Neural cell (in vitro differentiated cells): ENCODE measurements around the gene GART. TPM values are rescaled to one million over a fixed set of nuclear protein-coding genes. Genes with fewer than 3 reads are reported as not detected.

Experiments
- H2AFZ ChIP-seq: fragments of 200-600, 300-800 bp; sonication (generic), shearing (Covaris generic); 2 replicates; pipeline ENCODE4 v1.6.0; 2014; ENCODE audit warnings: low read depth, mild to moderate bottlenecking, antibody characterized with exemption, low read length, moderate library complexity
- H3F3A ChIP-seq: fragments of 200-600 bp; shearing (Covaris generic); 2 replicates; pipeline ENCODE4 v1.6.1; 2016; ENCODE audit warnings: mild to moderate bottlenecking, moderate library complexity, mixed read lengths, antibody characterized with exemption, low read length; ENCODE audit not compliant: insufficient read depth, poor library complexity, severe bottlenecking
- H3K27ac ChIP-seq: fragments of 200-600, 300-800 bp; sonication (generic), shearing (Covaris generic); 2 replicates; pipeline ENCODE4 v1.5.1; 2014; ENCODE audit warnings: mild to moderate bottlenecking, low read length, moderate library complexity
- H3K27me3 ChIP-seq: fragments of 300-800, 200-600 bp; sonication (generic), shearing (Covaris generic); 2 replicates; pipeline ENCODE4 v1.6.0; 2014; ENCODE audit warnings: mild to moderate bottlenecking, low read depth, low read length, moderate library complexity; ENCODE audit not compliant: insufficient read depth
- H3K36me3 ChIP-seq: fragments of 300-800, 200-600 bp; sonication (generic), shearing (Covaris generic); 2 replicates; pipeline ENCODE4 v1.5.1; 2014; ENCODE audit warnings: mild to moderate bottlenecking, antibody characterized with exemption, low read length, moderate library complexity; ENCODE audit not compliant: insufficient read depth
- H3K4me2 ChIP-seq: fragments of 300-800, 200-600 bp; sonication (generic), shearing (Covaris generic); 2 replicates; pipeline ENCODE4 v1.6.0; 2014; ENCODE audit warnings: mild to moderate bottlenecking, low read length
- H3K4me3 ChIP-seq: fragments of 300-800, 200-600 bp; sonication (generic), shearing (Covaris generic); 2 replicates; pipeline ENCODE4 v1.5.1; 2014; ENCODE audit warnings: mild to moderate bottlenecking, low read length, moderate library complexity
- H3K79me2 ChIP-seq: fragments of 200-600 bp; shearing (Covaris generic); replicated peaks from 2 replicates; pipeline ENCODE4 v1.6.0; 2014; ENCODE audit warnings: mild to moderate bottlenecking, low read length, moderate library complexity; ENCODE audit not compliant: insufficient read depth
- H3K9ac ChIP-seq: fragments of 300-800, 200-600 bp; sonication (generic), shearing (Covaris generic); 2 replicates; pipeline ENCODE4 v1.6.1; 2016; ENCODE audit warnings: mild to moderate bottlenecking, low read length, mixed read lengths
- H3K9me2 ChIP-seq: fragments of 200-600 bp; shearing (Covaris generic); 2 replicates; pipeline ENCODE4 v1.6.1; 2016; ENCODE audit warnings: mild to moderate bottlenecking, low read length, mixed read lengths; ENCODE audit not compliant: insufficient read depth
- H3K9me3 ChIP-seq: fragments of 200-600, 300-800 bp; sonication (generic), shearing (Covaris generic); 2 replicates; pipeline ENCODE4 v1.6.1; 2016; ENCODE audit warnings: mild to moderate bottlenecking, mixed run types, low read length, moderate library complexity, mixed read lengths
- H4K20me1 ChIP-seq: fragments of 200-600 bp; shearing (Covaris generic); 2 replicates; pipeline ENCODE4 v1.6.1; 2016; ENCODE audit warnings: mild to moderate bottlenecking, mixed run types; ENCODE audit not compliant: insufficient read depth
- CTCF ChIP-seq: fragments of 450-650 bp; IDR thresholded peaks from 2 replicates; pipeline ENCODE4 v1.5.1; 2014; ENCODE audit warnings: antibody characterized with exemption, mild to moderate bottlenecking, moderate library complexity; ENCODE audit not compliant: poor library complexity, severe bottlenecking
- EP300 ChIP-seq: fragments of 450-650 bp; conservative IDR thresholded peaks from 2 replicates; pipeline ENCODE4 v1.6.1; 2014; ENCODE audit warnings: antibody characterized with exemption, mild to moderate bottlenecking, moderate library complexity; ENCODE audit not compliant: poor library complexity, severe bottlenecking
- EZH2 ChIP-seq: fragments of 200-600, 300-800 bp; shearing (Covaris generic), sonication (generic); IDR thresholded peaks from 2 replicates; pipeline ENCODE4 v1.6.1; 2014; ENCODE audit warnings: antibody characterized with exemption, low read length, borderline replicate concordance, mild to moderate bottlenecking; ENCODE audit not compliant: insufficient read depth, poor library complexity, severe bottlenecking
- MXI1 ChIP-seq: fragments of 450-650 bp; conservative IDR thresholded peaks from 2 replicates; pipeline ENCODE4 v1.6.1; 2014; ENCODE audit warnings: antibody characterized with exemption, mild to moderate bottlenecking; ENCODE audit not compliant: poor library complexity, severe bottlenecking
- POLR2AphosphoS5 ChIP-seq: IDR thresholded peaks from 2 replicates; pipeline ENCODE4 v1.6.1; 2012
- RAD21 ChIP-seq: fragments of 450-650 bp; conservative IDR thresholded peaks from 2 replicates; pipeline ENCODE4 v1.6.1; 2014; ENCODE audit warnings: antibody characterized with exemption, mild to moderate bottlenecking, moderate library complexity
- REST ChIP-seq: IDR thresholded peaks from 2 replicates; pipeline ENCODE4 v1.6.1; 2012; ENCODE audit warnings: borderline replicate concordance
- SMC3 ChIP-seq: fragments of 450-650 bp; conservative IDR thresholded peaks from 2 replicates; pipeline ENCODE4 v1.6.1; 2014; ENCODE audit warnings: antibody characterized with exemption, mild to moderate bottlenecking, moderate library complexity; ENCODE audit not compliant: poor library complexity
- TAF1 ChIP-seq: IDR thresholded peaks from 2 replicates; pipeline ENCODE4 v1.6.1; 2012; ENCODE audit warnings: low read depth
- polyA plus RNA-seq: library from polyadenylated mRNA; depleted of rRNA; stranded (reverse); fragments of >200 nt; gene quantifications from 2 replicates; pipeline ENCODE4 v1.2.3, GENCODE V29; 2014

GART gene
- polyA plus RNA-seq, 1 donor from 2014 or later = 87.5 TPM

- Histone ChIP-seq H3K9me3 (no peaks in the 10 kb centered on the region), H3K36me3 (peaks cover 39% of the 10 kb centered on the region), H3K27me3 (no peaks in the 10 kb centered on the region), H2AFZ (no peak overlapping the region), H3F3A (no peaks in the 10 kb centered on the region), H3K27ac (no peak overlapping the region), H3K4me3 (no peak overlapping the region), H3K9ac (no peak overlapping the region), H3K9me2 (no peaks in the 10 kb centered on the region), H3K79me2 (peaks cover 76% of the 10 kb centered on the region), H3K4me2 (no peak overlapping the region), H4K20me1 (no peaks in the 10 kb centered on the region)
- TF ChIP-seq REST (no peak), MXI1 (no peak), TAF1 (no peak), EP300 (no peak), CTCF (no peak), RAD21 (no peak), POLR2AphosphoS5 (no peak), EZH2 (no peak), SMC3 (no peak)
Measured at GRCh38 chr21:33554236-33554981, 12.5 kb upstream of the GART start.

- TF ChIP-seq POLR2AphosphoS5 (no peak), MXI1 (no peak), REST (no peak), CTCF (no peak), EP300 (no peak), SMC3 (no peak), TAF1 (no peak), RAD21 (no peak), EZH2 (no peak)
- Histone ChIP-seq H3K4me3 (no peak overlapping the region), H4K20me1 (peaks cover 3% of the 10 kb centered on the region), H3K4me2 (no peak overlapping the region), H3K9ac (no peak overlapping the region), H3K27me3 (no peaks in the 10 kb centered on the region), H2AFZ (no peak overlapping the region), H3K36me3 (peaks cover 36% of the 10 kb centered on the region), H3F3A (no peaks in the 10 kb centered on the region), H3K27ac (no peak overlapping the region), H3K9me3 (no peaks in the 10 kb centered on the region), H3K9me2 (no peaks in the 10 kb centered on the region), H3K79me2 (peaks cover 72% of the 10 kb centered on the region)
Measured at GRCh38 chr21:33552999-33553598, 11.2 kb upstream of the GART start.
